Stimulated activated CD4-positive, alpha-beta T cell treated with anti-CD3 and anti-CD28 coated beads, Interleukin-12 subunit alpha, Interleukin-12 subunit beta, amount 100 ng/mL, for 4 hours (primary cell): ENCODE results near the gene HYAL2.

Source experiments
- DNase-seq: peaks from one replicate; pipeline ENCODE4 v3.0.0-alpha.2; 2020

Gene HYAL2

DNA sequence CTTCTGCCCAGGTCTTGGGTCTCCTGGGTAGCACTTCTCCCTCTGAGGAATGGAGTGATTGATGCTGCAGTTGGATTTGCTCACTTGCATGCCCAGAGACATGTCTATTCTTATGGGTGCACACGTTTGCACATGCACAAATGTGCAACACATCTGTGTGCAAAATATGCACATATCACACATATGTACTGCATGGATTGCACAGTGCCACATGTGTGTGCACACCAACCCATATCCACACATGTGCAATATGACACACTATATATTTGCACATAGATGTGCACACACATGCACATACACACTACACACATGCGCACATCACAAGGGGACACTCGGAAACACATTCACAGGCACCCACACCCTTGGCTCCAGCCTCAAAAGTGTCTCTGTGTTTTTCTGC lies 54.3 kb downstream of the HYAL2 start:
- no peak for DNase-seq
